AG08396 (cell line): ENCODE results near the gene NOS3.

Source experiments
- DNase-seq: peaks from one replicate; pipeline ENCODE4 v3.0.0; 2012; ENCODE audit warnings: low spot score, mixed read lengths

The NOS3 gene

DNA sequence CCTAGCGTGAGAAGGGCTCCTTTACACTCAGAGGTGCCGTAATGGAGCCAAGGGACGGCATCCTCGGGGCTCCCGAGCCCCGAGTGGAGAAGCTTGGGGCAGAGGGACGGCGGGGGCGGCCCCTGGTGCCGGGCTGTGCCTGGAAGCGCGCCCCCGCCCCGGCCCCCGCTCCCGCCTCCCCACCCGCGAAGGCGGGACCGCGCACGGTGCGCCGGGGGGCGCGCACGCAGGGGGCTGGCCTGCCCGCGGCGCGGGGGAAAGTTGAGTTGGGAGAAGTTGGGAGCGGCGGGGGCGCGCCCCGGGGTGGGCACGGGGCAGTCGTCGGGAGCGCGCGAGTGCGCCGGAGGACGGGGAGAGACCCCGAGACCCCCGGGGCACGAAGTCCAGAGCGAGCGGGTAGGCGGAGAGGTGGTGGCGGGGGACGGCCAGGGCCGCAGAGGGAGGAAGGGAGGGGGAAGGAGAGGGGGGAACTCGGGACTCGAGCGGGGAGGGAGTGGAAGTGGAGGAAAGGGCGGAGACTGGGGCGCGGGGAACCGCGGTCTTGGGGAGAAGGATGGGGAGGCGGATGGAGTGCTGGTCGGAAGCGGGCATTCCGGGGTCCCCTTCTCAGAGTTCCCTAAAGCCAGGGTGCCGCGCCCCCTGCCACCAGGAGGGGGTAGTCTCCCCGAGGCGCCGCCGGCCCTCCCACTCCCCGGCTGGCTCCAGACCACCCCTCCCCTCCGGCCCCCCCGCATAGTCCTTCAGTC lies 68.7 kb downstream of the NOS3 start, which contains the start of gene SLC4A2:
Gene SLC4A2 (plus strand): TSS at position 223 of the 746 bp plus-strand sequence. CDS start 2,399 bp downstream, outside the sequence.
- DNase-seq = peak; percentile 94

- no peak for DNase-seq
Measured at GRCh38 chr7:151060113-151060415, 69.2 kb downstream of the NOS3 start.

DNA sequence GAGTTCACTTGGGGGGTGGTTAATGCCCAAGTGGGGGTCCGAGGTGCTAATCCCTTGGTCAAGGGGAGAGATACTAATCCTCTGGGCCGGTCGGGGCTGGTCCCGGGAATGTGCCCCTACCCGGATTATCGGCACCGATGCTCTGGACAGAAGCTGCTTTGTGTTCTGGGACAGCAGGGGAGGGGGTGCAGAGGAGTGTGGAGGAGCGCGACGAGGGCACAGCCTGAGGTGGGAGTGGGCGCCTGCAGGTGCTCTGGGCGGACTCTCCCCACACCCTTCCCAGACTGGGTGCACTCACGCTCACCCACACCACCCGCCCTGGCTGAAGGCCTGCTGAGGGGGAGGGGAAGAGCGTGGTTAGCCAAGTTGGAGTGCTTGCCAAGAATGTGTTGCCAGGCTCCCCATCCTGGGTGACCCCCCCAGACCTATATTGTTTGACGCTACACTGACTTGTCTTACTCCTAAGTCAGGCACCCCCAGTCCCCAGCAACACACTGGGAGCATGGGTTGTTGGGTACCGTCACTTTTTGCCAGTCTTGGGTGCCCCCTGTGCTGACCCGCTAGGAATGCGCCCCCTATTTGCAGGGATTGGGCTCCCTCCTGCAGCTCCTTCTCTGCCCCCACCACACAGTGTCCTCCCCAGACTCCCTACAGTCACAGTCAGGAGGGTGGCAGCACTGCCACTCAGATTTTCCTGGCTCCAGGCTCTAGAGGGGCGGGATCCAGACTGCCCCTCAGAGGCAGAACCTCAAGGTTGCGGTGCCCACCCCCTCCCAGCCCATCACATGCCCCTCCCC lies 69.8 kb downstream of the NOS3 start:
- peak; percentile 51 for DNase-seq

DNA sequence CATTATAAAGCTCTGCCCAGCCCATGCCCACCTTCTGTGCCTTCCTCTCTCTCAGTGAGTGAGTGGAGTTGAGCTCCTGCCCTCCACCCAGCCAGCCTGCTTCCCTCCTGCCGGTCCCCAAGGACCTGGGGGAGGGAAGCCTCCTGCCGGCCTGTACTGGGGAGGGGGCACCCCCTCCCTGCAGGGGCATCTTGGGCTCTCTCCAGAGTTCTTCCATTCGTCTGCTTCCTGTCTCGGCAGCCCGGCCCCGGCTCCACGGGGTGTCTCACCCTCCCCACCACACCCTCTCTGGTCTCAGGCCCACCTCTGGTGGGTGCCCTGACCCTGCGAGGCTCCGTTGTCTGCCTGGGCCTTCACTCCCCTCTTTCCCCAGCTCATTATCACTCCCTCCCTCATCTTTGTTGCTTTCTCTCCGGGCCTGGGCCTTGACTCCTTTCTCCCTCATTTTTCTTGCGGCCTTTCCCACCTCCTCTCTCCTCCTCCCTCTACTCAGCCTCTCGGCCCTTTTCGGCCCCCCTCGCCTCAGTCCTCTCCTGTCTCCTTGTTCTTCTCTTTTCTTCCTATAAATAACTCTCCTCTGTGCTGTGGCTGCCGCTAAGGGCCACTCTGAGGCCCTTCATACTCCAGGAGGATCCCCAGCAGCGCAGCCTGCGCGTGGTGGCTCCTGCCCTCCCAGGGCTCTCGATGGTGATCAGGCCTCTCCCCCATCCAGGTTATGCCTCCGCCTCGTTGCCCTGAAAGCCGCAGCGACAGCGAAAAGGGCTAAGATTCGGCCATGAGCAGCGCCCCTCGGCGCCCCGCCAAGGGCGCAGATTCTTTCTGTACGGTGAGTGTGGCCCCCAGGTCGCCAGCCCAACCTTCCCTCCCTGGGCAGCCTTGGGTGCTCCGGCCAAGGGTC lies 70.6 kb downstream of the NOS3 start:
- DNase-seq = no peak

DNA sequence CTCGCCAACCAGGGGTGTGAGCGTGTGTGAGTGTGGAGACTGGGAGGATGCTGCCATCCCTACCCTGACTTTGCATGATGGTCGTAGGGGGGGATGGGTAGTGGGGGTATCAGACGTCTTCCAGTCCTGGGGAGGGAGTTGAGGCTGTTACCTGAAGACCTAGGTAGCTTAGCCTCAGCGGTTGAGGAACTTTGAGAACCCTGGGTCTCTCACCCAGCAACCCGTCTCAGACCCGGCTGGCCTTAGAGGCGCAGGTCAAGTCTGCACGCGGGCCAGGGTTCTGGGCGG lies 71.2 kb downstream of the NOS3 start:
- no peak for DNase-seq

- DNase-seq = peak; percentile 84
Measured at GRCh38 chr7:151062399-151063211, 71.8 kb downstream of the NOS3 start.

DNA sequence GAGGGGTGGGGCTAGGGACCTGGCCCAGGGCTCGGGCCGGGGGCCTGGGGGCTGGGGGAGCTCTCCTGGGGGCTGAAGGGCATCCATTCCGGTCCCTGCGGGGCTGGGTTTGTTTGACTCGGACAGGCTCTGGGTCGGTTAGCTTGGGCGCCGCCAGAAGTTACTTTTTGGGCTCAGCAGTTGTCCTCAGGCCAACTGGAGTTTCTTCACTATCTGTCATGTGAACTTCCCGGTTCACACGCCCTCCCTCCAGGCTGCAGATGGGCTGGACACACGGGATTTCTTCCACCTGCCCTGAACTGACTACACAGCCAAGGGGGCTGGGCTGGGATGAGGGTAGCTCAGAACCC lies 72.4 kb downstream of the NOS3 start:
- DNase-seq = peak; percentile 67
